HS-5 (cell line): ENCODE results near the gene FMO1.
"Not testable (repeated sequence)": the region's sequence is repeated elsewhere in the genome, so short reads cannot be mapped to it uniquely, and the experiment has no call there.

Source experiments
- DNase-seq: peaks from one replicate; pipeline ENCODE4 v3.0.0-alpha.2; 2012; ENCODE audit warnings: low read depth

Gene FMO1

DNA sequence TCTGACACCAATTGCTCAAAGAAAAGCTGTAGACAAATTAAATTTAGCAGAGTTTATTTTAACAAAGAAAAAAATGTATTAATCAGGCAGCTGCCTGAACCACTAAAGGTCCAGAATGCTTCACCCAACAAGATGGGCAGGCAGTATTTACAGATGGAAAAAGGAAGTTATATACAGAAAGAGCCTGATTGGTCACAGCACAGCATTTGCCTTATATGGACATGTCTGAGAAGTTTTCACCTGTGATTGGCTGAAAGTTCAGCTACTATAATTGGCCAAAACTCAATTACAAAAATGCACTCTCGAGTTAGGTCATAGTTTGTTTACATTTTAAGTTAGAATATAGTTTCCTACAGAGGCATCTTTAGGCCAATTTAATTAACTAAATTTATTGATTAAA, 15.1 kb upstream of the FMO1 start:
- DNase-seq: no peak

DNA sequence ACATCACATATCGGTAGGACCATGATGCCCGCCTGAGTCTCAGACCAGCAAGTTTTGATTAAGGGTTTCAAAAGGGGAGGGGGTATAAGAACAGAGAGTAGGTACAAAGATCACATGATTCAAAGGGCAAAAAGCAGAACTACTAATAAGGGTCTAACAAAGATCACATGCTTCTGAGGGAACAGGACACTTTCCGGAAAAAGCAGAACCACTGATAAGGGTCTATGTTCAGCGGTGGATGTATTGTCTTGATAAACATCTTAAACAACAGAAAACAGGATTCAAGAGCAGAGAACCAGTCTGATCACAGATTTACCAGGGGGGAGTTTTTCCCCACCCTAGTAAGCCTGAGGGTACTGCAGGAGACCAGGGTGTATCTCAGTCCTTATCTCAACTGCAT, 12.1 kb upstream of the FMO1 start:
- DNase-seq: not testable (repeated sequence)

DNA sequence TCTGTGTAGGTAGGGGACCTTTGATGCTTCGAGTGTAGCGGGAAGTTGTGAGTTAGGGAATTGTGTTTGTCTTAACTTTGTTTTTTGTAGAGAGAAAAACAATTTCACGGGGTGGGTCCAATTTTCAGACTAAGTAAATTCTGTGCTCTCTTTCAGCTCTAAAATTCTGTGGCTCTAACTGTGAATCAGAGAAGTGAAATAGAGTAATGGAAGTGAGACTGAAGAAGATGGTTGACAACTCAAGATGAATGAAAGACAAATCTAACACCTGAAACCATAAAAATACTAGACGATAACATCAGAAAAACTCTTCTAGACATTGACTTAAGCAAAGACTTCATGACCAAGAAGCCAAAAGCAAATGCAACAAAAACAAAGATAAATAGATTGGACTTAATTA, 4.4 kb upstream of the FMO1 start:
- DNase-seq: no peak

DNA sequence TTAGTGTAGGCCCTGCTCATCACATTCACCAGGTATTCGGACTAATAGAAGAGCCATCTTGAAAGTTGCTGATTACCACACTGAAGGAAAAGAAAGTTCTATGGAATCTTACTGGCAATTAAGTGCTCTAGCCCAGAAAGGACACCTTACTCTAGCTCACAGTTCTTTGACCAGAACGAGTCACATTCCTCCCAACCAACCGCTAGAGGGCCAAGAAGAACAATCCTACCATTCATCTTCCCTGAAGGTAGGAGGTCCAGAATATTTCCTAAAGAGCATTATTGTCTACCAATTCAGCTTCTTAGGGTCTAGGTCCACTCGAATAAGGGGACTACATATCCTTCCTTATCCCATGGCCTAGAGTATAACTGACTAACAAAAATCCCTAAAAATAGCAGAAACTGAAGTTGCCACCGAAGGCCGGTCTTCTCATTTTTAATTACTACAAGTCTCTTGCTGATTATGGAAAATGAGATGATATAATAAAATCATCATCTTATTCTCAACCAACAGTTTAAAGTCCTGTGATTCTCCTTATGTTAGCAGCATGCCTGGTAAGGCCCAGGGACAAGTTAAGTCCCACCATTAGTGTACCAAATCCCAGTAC, 2.7 kb upstream of the FMO1 start:
- DNase-seq: no peak

DNA sequence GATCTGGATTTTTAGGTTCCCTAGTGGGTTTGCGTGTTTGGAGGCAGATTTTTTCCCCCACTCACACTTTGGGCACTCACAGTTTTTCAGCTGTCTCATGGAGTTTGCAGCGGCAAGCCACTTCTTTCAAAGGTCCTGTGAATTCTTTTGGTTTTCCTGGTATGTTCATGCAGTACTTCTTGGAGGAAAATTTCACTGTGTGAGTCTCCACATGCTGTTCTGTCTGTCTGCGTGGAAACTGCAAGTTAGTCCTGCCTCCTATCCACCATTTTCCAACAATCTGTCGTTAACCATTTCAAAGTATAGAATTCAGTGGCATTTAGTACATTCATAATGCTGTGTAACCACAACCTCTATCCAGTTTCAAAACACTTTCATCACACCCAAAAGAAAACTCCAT, 793 bp upstream of the FMO1 start:
- no peak for DNase-seq

DNA sequence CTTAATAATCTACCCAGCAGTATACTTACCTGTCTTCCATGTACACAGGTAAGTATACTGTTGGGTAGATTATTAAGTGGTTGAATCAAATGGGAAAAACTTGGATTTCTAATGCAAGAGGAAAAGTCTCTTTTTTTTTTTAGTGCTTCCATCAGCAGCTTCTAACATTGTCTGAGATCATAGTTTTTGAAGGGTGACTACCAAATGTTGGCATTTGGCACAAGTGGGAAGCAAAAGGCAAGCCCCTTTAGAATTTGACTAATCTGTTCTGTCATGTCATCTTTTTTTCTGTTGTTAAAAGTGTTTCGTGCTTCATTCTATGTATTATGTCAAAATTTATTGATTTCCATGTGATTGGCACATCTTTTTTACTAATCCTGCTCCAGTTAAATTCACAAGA, 547 bp downstream of the FMO1 start:
- DNase-seq: no peak

DNA sequence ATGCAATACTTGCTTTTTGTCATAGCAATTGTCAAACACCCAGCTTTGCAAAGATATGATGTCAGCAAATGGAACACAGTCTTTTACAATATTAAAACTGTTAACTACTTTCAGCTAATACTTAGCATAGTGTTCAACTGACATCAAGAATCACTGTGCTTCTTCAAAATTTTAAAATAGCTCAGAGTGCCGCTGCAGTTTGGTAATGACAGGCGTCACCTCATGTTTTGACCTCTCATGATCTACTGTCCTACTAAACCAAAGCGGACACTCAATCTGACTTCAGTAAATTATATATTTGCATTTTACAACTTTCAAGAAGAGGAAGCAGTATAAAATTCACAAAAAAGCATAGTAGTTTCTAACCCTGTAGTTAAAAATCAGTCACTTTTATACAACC, 2.0 kb downstream of the FMO1 start:
- no peak for DNase-seq

DNA sequence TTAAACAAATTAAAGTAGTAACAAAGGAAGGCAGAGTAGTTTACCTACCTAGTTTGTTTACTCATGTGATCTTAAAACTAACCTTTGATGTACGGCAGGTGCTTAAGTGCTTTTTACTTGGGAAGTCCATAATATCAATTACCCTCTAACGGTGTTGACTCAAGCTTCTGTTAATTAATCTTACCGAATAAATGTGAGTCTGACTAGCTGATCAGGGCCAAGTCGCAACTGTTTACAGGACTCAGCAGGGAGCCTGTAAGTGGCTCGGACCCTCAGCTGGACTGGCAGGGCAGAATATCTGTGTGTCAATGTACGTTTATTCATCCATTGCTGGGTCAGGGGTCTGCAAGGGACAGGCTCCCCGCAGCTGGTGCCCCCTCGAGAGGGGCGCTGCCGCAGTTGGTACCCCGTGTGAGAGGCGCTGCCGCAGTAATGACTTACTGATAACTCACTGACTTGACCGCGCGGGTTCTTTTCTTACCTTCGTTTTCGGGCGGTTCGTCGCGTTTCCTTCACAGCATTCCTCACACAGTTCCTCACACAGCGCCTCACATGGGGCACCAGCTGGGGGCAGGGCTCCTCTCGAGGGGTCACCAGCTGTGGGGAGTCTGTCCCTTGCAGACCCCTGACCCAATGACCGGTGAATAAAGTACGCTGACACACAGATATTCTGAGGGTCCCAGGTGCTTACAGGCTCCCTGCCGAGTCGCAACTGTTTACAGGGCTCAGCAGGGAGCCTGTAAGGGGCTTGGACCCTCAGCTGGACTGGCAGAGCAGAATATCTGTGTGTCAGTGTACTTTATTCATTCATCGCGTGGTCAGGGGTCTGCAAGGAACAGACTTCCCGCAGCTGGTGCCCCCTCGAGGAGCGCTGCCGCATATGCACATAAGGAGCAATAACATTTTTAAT, 3.0 kb downstream of the FMO1 start:
- DNase-seq: no peak

DNA sequence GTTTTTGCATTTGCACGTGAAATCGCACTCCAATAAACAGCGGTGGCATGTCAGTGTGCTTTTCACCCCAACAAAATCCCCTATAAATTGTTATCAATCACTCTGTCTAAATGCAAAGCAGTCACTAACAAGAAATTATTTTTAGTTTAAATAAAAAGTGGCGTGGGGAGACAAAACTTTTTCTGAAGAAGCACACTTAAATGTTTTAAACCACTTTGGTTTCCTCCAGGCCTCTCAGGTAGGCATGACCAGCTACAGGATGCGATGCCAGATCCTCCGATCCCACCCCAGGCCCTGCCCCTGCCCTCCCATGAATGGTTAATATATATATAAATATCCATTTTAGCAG, 3.6 kb downstream of the FMO1 start:
- no peak for DNase-seq

DNA sequence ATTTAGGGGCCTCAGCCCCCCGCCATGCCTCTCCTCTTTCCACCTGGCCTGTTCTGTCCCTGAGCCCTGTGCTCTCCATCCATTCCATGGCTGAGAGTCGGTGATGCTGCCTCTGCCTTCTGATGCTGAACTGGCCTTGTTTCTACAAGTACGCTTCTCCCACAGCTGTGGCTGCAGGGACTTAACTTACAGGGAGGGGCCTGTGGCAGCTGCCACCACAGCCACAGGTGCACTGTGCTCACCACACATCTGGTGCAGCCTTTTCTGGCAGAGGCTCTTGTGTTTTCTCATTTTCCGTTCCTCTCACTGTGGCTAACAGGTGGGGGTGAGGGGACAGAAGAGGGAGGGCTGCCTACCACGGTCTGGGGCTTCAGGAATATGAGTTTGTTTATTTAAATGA, 4.2 kb downstream of the FMO1 start:
- DNase-seq: no peak

DNA sequence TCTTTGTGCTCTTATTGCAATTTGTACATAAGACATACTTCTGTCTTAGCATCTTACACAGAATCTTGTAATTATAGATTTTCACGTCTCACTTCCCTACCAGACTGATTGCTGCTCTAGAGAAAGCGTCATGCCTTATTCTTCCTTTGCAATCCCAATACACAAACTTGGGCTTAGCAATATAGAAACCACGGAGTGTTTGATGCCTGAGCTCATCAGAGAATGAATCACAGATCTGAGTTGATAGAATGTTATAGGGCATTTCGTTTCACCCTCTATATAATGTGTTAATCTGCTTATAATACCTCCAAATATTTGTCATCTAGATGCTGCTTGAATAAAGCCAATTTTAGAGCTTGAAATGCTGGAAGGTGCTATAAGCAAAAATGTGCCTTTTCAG, 6.6 kb downstream of the FMO1 start:
- peak; percentile 53 for DNase-seq

DNA sequence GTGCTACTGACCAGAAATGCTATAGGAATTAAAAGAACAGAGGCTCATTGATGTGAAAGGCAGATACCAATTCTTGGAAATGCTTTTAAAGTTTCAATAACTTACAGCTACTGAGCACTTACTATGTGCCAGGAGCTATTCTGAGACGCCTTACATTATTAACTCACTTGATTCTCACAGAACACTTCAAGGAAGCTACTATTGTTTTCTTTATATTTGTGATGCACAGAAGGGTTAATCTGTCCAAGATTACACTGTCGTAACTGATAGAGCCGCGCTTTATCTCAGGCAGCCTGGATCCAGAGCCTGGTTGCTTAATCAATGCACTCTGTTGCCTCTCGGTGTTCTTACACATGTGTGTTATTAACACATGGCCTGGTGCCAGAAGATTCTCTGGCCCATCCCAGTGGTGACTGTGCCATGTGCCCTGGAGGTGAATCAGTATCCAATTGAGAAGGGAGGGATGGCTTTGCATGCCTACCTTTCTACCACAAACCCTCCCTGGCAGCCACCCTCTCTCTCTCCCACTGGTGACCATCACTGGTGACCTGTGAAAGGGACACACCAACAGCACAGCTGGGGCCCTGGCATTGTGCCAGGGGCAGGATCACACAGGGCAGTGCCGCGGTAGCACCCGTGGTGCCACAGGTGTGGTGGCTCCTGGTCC, 8.8 kb downstream of the FMO1 start:
- peak; percentile 42 for DNase-seq

DNA sequence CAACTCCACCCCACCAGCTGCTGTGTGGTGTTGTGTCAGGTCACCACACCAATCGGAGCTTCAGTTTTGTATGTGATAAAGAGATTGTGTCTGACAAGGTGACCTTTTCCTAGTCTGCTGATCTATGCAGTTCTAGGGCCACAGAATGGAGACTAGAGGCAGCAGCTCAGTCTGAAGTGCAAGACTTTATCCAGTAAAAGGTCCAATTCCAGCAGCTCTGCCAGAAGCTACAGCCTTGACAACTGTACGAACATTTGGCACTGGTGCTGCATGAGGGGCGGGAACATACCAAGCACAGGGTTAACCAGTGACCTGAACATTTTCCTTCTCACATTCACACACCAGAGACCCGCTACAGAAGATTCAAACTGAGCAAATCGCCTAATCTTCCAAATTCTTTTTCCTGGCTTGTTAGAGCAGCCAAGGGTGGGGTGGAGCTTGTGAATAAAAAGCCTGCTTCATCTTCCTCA, 9.3 kb downstream of the FMO1 start:
- DNase-seq: no peak

DNA sequence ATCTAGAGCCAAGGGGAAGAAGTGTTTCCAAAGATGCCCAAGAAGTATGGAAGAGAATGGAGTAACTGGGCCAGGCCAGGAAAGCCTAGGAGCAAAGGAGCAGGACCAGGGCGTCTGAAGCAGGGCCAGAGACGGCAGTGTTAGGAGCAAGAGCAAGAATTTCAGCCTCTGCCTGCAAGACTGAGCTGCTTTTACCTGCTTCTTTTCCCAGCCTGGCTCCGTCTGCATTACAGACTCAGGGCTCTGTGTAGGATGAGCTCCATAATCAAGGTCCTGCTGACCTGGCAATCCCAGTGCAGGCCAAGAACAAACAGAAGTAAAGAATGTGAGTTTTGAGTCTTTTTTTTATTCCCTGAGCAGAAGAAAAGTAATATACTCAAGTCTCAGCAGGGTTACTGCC, 10.1 kb downstream of the FMO1 start:
- DNase-seq: no peak

DNA sequence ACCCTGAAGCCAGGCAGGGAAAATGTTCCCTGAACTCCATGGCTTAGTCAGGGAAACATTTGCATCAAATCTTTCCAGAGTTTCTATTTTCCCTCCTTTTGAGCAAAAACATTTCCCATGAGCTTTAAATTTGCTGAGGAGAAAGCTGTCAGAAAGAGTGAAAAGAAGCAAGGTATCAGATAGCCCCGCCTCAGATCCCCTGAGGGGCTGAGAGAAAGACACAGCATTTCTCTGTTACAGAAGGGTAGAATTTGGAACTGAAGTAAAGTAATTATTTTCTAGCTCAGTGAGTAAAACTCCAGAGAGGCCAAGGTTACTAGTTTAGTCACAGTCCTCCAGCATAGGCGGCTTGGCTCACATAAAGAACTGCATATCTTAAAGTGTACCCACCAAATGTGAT, 10.6 kb downstream of the FMO1 start:
- DNase-seq: no peak

DNA sequence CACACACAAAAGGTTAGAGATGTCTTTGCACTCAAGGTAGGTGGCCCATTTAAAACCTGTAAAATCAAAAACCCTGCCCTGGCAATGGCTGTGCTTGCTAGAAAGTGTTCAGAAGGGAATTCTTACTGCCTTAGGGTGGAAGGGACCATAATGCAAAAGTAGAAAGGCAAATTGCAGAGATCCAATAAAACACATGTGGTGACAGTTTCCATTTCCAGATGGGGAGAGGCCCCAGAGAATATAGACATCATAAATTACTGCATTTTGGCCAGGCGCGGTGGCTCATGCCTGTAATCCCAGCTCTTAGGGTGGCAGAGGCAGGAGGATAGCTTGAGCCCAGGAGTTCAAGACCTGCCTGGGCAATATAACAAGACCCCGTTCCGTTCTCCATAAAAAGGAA, 13.0 kb downstream of the FMO1 start:
- DNase-seq: no peak

DNA sequence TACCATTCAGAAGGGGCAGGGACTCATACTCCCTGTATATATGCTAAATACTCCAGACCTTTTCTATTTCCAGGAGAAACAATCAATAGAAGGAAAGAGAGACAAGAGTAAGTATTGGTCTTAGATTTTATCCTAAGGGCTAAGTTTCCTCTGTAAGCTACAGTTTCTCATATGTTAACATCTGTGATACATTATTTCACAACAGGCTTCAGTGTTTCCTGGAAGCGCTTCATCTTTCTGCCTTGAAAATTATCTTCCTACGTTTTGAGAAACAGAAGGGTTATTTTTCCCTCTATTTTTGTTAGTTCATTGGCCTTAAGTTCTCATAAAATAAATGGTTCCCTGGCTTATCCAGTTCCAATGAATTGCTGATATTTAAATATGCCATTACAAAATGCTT, 15.6 kb downstream of the FMO1 start:
- no peak for DNase-seq

DNA sequence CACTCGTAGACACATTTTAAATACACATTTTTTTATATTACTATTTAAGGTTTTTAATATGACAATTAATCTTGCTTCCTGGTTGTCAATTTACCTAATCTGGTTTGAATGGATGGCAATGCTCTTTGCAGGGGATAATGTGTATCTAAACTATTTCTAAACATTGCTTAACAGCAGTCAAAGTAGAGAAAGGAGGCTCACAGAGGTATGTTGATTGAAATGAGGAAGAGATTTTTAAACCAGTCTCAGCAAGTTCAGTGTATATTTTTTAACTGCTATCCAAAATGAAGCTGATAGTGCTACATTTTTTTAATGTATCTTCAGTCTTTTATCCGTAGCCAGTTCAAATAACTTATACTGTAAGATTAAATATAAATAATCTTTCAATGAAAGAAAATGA, 17.4 kb downstream of the FMO1 start:
- no peak for DNase-seq

DNA sequence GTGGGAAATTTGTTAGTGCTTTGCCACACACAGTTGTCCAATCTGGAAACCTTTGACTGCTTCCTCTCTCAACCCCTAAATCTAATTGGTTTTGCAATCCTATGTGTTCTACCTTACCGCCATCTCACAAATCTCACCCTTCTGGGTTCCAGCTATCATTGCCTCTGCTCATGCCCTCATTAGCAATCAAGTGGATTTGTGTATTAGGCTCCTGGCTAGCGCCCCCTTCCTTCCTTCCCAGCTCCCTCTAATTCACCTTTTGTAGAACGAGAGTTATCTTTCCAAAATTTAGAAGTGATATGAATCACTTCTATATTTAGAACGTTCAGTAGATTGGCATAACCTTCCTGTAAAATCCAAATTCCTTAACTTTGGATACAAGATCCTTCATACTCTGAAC, 18.6 kb downstream of the FMO1 start:
- DNase-seq: no peak

DNA sequence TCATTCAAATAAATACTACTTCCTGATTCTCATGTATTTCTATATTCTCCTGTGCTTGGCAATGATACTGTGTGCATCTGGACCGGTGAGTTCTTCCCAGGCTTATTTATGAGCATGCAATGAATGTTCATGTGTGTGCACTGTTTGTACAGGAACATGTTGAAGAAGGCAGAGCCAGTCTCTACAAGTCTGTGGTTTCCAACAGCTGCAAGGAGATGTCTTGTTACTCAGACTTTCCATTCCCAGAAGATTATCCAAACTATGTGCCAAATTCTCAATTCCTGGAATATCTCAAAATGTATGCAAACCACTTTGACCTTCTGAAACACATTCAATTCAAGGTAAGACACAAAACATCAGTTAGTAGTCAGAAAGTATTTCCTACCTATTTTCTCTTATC, 19.1 kb downstream of the FMO1 start:
- no peak for DNase-seq

DNA sequence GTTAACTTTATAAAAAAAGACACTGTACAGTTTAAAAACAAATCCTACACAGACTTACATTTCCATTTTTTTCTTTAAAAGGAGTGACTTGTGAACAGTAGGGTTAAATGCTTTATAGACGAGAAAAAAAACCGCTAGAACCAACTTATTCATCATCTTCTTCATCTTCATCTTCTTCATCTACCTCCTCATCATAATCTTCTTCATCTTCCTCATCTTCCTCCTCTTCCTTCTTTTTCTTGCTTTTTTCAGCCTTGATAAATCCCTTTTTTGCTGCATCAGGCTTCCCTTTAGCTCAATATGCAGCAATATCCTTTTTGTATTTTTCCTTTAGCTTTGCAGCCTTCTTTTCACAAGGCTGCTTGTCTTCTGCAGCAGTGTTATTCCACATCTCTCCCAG, 22.5 kb downstream of the FMO1 start:
- no peak for DNase-seq

DNA sequence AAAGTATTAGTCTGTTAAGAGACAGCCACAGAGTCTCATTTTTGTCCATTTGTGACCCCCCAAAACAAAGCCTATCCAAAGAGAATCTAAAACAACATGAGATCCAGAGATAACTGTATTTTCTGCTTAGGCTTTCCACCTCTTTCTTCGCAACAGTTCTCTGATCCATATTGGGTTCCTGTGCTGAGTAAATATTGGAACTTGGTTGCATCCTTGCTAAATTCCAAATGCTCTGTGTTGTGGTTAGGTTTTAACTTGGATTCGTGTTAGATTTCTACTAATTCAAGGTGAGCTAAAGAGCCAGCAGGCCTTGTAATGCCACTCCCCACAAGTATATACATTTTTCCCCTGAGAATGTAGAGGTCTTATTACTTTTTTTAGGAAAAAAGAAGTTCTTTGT, 29.2 kb downstream of the FMO1 start:
- DNase-seq: no peak

DNA sequence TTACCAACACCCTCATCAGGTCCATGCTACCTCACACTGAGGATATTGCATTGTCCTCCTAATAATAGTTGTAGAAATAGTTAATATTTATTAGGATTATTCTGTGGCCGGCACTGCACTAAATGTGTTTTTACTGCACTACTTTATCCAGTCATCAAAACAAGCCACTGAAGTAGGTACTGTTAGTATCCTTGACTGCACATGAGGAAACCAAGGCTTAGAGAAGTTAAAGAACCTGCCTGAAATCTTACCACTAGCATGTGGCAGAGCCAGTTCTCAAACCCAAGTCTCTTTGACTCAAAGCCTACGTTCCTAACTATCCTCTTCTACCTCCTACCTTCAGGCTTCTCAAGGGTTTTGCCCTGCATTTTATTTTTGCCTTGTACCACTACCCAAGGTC, 30.9 kb downstream of the FMO1 start:
- no peak for DNase-seq
